HEK293 (cell line): ENCODE results near the gene PIK3R2.

Experiments used
- SETDB1 ChIP-seq: IDR thresholded peaks from one replicate; pipeline ENCODE4 v1.6.1; 2017; ENCODE audit warnings: mild to moderate bottlenecking, low read length, moderate library complexity, mixed read lengths; ENCODE audit not compliant: insufficient read length
- TF ChIP-seq, protein P1 (sequence below): fragments of 450-650 bp; formaldehyde crosslinking; IDR thresholded peaks from 2 replicates; pipeline ENCODE4 v1.5.1; 2016; ENCODE audit warnings: missing biosample characterization, missing genetic modification characterization

DNA sequence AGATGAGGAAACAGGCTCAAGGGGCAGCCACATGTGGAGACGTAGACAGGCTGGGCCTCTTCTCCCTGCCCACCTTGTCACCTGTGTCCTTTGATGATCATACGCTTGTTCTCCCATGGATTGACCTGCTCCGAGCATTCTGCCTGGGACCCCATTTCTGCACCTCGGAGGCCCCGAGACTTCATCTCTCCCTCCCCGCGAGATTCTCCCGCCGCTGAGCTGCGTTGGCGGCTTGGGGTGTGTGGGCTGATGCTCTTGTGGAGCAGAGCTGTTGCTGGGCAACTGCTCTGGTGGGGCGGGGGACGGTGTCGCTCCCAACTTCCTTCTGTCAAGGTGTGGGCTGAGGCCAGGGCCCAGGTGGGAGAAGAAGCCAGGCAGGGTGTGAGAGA is 33.3 kb upstream of the PIK3R2 start:
- TF ChIP-seq SETDB1: no peak
- TF ChIP-seq, protein P1, sequence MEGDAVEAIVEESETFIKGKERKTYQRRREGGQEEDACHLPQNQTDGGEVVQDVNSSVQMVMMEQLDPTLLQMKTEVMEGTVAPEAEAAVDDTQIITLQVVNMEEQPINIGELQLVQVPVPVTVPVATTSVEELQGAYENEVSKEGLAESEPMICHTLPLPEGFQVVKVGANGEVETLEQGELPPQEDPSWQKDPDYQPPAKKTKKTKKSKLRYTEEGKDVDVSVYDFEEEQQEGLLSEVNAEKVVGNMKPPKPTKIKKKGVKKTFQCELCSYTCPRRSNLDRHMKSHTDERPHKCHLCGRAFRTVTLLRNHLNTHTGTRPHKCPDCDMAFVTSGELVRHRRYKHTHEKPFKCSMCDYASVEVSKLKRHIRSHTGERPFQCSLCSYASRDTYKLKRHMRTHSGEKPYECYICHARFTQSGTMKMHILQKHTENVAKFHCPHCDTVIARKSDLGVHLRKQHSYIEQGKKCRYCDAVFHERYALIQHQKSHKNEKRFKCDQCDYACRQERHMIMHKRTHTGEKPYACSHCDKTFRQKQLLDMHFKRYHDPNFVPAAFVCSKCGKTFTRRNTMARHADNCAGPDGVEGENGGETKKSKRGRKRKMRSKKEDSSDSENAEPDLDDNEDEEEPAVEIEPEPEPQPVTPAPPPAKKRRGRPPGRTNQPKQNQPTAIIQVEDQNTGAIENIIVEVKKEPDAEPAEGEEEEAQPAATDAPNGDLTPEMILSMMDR (tag by site-specific recombination): no peak
